IPS-NIHi7 (cell line): ENCODE measurements around the gene UNC5C.

ENCODE experiments used
- DNase-seq: peaks from one replicate; pipeline ENCODE4 v3.0.0; 2012; ENCODE audit warnings: mixed read lengths; ENCODE audit errors: extremely low spot score

The UNC5C gene

DNA sequence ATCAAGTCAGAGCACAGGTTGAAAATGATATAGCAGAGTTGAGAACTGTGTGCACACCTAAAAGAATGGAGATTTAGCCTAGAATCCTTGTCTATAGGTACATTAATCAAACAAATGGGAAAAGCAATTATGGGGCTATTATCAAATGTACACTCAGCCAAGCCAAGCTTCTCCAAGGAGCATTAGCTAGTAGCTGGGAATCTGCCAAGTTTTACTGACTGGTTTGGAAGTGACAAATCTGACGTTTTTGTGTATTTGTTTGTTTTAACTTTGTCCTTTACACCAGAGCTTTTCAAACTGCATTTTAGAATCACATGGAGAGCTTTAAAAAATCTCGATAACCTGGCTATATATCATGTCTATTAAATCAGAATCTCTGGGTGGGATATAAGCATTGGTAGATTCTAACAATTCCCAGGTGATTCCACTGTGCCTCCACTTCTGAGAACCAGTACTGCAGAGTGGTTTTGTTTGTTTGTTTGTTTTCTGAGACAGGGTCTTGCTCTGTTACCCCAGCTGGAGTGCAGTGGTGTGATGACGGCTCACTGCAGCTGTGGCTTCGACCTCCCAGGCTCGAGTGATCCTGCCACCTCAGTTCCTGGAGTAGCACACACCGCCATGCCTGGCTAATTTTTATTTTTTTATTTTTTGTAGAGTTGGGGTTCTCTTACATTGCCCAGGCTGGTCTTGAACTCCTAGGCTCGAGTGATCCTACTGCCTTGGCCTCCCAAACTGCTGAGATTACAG lies 279.8 kb downstream of the UNC5C start:
- no peak for DNase-seq

DNA sequence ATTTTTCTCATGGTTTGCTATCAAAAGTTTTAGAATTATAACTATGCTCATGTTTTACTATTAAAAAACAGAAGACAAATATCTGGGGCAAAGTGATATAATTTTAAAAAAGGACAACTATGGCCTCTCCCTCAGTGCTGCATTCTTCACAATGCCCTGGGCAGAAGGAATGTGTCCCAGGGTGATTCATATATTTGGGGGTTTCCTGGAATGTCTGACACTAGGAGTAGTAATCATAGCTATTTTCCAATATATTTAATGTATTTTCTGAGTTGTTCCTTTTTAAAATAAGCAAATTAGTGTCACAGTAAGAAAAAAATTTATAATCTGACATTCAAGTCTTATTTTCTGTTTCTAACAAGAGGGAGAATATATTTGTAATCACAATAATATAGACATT lies 281.7 kb downstream of the UNC5C start:
- DNase-seq: no peak

DNA sequence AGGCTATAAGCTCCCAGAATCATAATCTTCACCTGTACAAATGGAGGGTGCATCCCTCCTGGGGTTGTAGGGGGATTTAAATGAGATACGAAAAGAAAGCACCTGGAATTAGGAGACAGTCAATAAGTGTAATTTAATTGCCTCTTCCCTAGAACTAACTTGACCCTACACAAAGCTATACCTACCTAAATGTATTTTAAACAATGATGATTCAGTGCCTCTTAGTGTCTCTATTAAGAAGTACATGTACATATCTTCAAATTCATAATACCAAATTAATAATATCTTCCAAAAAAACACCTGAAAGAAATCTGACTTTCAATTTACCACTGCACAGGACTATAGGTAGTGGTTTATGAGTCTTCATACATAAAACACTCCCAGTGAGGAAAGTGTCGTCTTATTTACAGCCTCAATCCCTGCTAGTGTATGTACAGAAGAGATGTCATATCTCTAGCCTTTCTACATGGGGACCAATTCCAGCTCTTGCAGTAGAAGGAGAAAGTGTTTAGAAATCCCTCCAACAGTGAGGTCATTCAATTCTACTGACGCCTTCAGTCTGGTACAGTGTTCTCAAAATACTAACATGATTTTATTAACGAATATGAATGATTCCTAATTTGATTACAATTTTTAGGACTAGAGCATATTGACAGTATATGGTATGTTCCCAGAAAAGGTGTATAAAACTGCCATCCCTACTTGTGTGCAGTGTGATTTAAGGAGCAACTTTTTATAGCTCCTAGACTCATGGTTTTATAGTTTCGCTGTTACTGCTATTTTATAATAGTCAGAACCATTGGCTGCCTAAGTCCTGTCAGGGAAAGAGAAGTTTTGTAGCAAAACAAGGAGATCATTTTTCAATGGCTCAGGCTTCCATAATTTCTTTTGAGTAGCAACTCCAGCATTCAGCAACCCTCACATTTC lies 282.7 kb downstream of the UNC5C start:
- DNase-seq: no peak

DNA sequence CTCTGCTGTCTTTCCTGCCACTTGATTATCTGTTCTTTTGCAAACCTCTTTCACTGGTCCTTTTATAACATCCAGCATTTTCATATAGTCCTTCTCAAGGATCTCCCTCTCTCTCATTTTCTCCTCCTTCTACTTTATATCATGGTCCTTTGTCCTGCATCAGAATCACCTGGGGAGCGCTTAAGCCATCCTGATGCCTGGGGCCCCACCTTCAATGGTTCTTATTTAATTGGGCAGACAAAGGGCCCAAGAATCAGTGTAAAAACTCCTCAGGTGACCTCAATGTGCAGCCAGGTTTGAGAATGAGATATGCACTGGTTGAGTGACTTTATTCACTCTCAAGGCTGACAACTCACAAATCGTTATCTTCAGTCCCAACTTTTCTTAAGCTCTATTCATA lies 283.9 kb downstream of the UNC5C start:
- DNase-seq: no peak

DNA sequence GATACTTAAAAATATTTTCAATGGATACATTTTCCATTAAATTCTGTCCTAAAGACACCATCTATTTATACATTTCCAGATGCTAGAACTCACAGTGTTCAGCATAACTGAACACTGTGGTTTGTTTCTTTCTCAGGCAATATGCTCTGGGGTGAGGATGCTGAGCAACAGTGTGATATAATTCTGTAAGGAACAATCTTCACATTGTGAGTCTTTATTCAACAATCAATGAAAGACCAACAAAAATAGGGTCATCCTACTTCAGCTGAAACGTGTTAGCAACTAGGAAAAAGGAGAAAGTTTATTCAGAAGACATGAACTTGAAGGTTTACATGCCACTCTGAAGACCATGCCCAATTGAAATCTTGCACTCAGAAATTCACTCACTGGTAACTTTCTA lies 284.8 kb downstream of the UNC5C start:
- no peak for DNase-seq

DNA sequence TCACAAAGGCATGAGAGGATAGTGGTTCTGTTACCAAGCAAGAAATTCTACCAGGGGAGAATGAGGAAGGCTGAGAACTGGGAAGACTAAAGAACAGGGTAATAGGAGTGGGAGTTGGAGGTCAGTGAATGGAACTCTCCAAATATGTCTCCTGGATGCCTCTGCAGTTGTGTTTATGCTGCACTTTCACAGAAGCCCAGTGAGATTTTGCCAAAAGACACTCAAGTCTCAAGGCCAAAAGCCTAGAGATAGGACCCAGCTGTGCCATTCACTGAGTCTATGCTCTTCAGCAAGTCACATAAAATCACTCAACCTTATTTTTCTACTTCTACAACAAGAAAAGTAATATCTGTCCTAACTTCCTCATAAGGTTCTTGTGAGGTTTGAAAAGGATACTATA lies 285.4 kb downstream of the UNC5C start:
- DNase-seq: no peak

DNA sequence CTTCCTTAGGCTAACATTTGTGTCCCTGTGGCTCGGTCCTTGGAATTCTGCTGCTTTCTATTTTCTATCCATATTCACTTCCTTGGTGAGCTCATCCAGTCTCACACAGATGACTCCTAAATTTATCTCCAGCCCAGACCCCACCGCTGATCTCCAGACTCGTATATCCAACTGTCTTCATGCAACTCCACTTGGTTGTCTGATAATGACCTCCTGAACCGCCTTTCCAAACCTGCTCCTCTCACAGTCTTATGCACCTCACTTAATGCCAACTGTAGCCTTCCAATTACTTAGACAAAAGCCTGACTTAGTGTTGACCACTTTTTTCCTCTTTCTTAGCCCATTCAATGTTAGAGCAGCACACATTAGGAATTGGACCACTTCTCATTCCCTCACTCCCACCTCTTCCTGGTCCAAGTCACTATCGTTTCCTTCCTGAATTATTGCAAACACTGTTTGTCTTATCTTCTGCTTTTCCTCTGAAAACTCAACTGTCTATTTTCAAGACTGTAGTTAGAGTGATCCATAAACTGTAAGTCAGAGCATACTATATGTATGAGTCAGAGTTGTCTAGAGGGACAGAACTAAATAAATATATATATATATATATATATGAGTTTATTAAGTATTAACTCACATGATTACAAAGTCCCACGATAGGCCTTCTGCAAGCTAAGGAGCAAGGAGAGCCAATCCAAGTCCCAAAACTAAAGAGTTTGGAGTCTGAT lies 292.5 kb downstream of the UNC5C start:
- no peak for DNase-seq

DNA sequence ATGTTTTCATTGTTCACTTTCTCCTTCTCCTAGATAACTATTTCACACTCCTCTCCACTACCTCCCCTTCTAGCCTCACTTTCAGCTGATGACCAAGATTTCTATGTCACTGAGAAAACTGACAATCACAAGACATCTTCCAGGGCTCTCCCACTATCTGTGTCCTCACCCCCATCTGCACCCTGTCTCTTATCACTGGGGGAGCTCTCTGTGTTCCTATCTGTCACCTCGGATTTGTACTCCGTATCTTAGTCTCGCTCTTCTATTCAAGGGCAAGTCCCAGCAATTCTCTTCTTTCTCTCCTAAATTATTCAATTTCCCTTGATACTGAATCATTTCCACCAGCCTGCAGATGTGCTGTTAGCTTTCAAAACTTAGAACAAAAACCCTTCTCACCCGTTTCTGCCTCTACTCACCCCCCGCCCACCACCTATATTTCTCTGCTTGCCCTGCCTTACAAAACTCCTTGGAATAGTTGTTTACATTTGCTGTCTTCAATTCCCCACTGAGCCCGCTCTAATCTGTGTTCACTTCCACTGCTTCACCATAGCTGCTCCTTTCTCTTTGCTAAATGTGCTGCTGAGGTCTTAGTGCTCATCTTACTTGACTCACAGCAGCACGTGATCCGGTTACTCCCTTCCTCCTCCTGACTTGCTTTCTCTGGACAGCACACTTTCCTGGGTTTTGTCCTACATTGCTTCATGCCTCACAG lies 293.2 kb downstream of the UNC5C start:
- DNase-seq: peak; percentile 13

DNA sequence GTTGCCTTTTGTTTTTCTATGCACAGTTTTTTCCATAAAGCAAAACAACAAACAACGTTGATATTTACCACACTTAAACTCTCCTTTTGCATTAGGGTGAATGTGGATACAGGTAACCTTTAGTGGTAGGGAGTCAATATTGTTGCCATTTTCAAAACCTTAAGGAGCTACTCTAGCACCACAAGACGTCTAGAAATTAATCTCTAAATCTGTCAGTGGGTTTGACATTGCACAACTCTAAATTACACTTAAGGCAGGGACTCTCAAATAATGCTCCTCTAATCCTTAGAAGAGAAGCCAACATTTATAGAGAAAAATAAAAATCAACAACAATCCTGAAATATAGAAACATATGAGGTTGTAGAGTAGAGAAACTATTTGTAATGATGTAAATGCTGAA lies 297.2 kb downstream of the UNC5C start:
- DNase-seq: no peak

DNA sequence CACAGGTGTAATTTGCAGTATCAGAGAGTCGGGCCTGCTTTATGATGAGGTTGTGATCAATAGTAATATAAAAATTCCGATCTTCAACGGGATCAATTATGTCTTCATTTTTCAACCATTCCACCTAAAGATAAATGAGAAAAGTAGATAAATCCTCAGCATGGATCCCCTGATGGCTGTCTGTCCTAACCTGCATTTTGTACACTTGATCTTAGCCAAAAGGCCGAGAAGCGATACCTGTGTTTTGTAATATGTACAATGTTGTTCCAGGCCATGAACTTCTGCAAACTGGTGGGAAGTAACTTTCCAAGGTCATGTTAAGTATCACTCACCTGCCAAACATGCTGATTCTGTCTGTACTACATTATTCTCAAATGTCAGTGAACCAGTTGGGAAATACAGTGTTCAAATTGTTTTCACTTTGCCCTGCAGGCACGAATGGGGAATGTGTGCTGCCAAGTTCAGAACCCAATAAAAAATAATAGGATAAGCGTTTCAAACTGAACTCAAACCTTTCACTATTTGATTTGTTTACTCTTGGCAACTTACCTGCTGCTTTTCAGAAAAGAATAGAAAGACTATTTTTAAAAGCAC lies 298.1 kb downstream of the UNC5C start:
- no peak for DNase-seq

DNA sequence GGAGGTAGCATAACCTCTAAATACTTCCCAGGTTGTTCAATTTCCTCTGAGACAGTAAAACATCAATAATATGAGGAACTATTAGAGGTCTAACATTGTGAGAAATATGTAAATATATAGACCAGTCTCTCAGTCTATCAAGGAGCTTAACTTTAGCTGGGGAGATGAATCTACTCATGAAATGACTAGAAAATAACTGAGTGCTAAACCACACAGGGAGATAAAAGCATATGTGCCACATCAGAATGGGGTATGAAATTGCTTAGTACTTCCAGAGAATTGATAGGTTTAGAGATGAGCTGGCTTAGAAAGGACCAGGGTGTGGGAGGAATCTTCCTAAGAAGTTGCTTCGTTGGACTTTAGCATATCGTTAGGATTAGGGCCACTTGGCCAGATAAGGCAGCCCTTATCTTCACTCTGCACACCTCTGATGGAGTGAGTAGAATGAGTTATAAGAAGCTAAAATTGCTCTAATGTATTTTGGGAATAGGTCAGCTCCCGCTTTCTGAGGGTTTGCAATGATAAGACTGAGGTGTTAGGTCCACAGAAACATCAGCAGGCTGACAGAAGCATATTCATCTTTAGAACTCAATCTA lies 299.2 kb downstream of the UNC5C start:
- no peak for DNase-seq

DNA sequence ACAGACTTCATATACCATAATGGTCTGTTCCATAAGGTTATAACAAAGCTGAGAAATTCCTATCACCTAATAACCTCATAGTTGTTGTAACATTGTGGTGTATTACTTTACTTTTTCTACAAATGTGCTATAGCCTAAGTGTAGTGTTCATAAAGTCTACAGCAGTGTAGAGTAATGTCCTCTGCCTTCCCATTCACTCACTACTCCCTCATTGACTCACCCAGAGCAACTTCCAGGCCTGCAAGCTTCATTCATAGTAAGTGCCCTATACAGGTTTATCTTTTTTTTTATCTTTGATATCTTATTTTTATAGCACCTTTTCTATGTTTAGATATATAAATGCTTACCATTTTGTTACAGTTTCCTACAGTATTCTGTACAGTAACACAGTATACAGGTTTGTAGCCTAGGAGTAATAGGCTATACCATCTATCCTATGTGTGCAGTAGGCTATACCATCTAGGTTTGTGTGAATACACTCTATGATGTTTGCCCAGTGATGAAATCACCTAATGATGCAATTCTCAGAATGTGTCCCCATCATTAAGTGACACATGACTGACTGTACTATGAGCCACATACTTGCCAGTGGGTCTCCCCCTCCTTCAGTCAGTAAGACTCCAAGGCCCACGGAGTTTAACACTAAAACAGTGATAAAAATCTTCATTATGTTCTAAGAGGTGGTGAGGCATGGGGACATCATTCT lies 299.9 kb downstream of the UNC5C start:
- DNase-seq: no peak

DNA sequence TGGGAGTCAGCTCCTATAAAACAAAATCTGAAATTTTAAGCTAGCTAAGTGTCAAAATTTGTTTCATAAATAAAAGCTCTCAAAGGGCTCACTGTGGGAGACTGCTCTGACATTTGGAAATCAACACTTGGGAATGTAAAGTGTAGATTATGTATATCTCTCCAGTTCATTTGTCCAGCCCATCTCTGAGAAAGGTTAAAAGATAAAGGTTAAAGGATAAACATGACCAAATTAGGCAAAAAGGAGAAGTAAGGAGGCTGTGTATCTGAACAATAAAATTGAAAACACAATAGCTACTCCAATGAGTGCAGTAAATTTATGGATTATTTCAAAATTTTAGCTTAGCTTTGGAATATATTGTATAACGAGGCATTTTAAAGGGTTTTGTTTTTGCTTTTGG lies 304.9 kb downstream of the UNC5C start:
- DNase-seq: no peak

DNA sequence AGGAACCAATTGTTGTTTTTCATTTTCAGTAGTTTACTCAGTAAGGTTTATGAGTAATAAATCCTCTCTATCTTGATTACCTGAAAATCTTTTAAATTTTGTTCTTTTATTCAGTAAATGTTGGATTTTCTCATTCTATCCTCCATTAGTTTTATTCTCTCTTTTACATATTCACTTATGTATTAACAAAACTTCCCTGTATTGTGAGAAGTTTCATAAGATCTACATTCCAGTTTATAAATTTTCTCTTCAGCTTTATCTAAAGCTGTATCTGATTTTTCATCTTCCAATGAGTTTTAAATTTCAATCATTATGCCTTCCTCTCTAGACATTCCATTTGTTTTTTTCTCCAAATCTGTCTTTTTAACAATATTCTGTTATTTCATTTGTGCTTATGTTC lies 310.2 kb downstream of the UNC5C start:
- DNase-seq: no peak

DNA sequence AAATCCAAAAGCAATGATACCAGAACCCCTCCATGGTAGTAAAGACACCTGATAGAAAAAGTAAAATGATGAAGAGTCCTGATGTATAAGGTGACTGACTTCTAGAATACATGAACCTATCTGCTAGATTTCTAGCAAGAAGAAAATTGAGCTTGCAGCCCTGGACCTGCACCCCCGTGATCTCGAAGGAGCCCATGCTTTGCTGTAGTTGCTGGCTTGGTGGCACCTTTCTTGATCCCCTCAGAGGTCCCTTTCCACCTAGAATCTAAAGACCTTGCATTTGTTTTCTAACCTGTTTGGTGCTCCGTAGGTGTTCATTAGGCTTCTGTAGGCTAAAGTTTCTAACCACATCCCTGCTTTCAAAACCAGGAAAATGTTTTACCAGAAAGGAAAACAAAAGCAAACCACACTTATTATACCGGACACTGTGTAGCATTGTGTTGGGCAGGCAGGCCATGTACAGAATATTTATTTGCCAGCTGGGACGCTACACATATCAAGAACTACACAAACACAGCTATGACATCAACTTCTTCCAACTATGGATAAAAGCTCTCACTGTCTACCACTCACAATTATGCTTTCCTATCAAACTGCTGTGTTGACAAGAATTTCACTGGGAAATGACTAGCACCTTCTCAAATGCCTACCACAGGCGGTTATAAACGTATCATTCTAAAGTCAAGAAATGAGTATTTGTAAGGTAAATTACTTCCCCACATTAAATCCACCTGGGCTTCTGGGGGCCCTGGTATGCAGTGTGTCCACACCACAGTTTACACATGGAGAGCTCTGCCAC lies 316.2 kb downstream of the UNC5C start:
- DNase-seq: no peak

DNA sequence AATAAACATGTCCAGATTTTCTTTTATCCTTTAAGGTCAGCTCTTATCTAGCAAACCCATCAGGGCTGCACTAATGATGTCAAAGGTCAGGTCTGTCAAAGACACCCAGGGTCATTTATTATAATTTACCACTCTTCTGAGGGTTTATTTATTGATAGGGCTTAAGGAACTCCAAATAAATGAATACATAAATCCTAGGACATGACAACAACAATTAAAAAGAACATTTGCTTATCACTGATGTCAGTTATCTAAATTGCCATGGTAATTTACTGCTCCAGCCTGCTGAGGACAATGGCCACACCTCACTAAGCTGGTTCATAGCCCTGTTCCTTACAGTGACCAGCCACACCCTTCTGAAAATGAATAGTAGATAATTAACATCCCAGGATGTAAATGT lies 317.1 kb downstream of the UNC5C start:
- no peak for DNase-seq

DNA sequence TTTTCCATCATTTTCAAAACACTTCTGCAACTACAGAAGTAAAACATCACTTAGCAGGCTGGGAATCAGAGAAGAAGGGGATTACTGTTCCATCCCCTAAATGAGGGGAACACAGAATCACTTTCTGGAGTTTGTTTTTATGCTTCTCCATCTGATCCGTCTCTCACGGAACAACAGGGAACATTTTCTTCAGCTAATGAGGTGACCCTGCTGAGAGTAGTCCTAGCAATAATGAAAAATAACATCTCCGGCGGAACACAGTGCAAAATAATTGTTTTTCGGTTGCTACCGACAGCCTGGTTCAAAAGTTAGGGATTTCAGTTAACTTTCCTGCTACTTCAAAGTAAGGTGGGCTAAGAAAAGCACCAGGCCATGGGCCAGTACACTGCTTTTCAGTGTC lies 322.9 kb downstream of the UNC5C start:
- no peak for DNase-seq

DNA sequence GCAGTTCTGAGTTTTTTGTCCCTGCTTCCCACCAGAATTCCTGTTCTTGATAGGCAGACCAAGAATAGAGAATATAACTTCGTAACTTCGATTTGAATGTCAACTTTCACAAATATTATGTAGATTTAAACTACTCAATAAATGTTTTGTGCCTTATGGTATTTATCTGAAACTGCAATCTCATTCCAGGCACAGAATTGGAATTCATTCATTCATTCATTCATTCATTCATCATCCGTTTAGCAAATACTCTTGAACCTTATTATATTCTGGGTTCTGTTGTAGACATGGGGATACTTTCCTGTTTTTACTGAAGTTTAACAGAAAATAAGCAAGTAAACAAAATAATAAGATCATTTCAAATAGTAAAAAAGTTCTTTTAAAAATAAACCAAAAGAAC lies 324.4 kb downstream of the UNC5C start:
- no peak for DNase-seq
